K562 (cell line): ENCODE results near the gene GRAMD2B.

Experiments used
- ATF1 ChIP-seq, 2 experiments: fragments of 450-650 bp in 1 of 2; IDR thresholded peaks; 2 replicates each; pipeline ENCODE4 v1.6.1; 2016; ENCODE audit warnings: missing compliant biosample characterization in 1 of 2, missing genetic modification characterization in 1 of 2
- CCAR2 ChIP-seq: fragments of 200-400 bp; formaldehyde crosslinking; IDR thresholded peaks from 2 replicates; pipeline ENCODE4 v1.6.1; 2017; ENCODE audit warnings: mild to moderate bottlenecking, low read depth, low read length
- MBD2 ChIP-seq: sonication (generic); IDR thresholded peaks from 2 replicates; pipeline ENCODE4 v1.6.1; 2016; ENCODE audit warnings: low read depth, borderline replicate concordance
- NR0B1 ChIP-seq: fragments of 450-650 bp; IDR thresholded peaks from one replicate; pipeline ENCODE4 v1.6.1; 2018; ENCODE audit warnings: mild to moderate bottlenecking, moderate library complexity; ENCODE audit not compliant: partially characterized antibody
- PHF8 ChIP-seq: fragments of 200-600 bp; sonication (generic); IDR thresholded peaks from 2 replicates; pipeline ENCODE4 v1.6.1; 2012; ENCODE audit warnings: mixed run types, mild to moderate bottlenecking, inconsistent platforms, low read length, moderate library complexity, borderline replicate concordance

- no peak for TF ChIP-seq CCAR2
- no peak for TF ChIP-seq PHF8
- no peak for TF ChIP-seq MBD2
- no peak for TF ChIP-seq NR0B1
- no peak for TF ChIP-seq ATF1 (CRISPR knock-in tag; IDR thresholded peaks at IDR 0.05)
- no peak for TF ChIP-seq ATF1 (tag; IDR thresholded peaks at IDR 0.05)
Measured at GRCh38 chr5:126416266-126416925, 6.8 kb upstream of the GRAMD2B start.
